Esophagus (tissue), 2 donors: ENCODE results near the gene SHISA7. TPM values are rescaled to one million over a fixed set of nuclear protein-coding genes. Genes with fewer than 3 reads are reported as not detected.

Experiments used
- H3K27ac ChIP-seq, 2 donors: one replicate each; pipeline ENCODE4 v1.5.1; 2013; ENCODE audit warnings: low read depth in 2 of 2, mild to moderate bottlenecking in 2 of 2, inconsistent platforms in 1 of 2, low read length in 1 of 2, moderate library complexity in 1 of 2
- H3K27me3 ChIP-seq, 2 donors: one replicate each; pipeline ENCODE4 v1.6.1; 2013; ENCODE audit warnings: low read length in 2 of 2, control low read depth in 1 of 2, mild to moderate bottlenecking in 1 of 2; ENCODE audit not compliant: insufficient read depth in 2 of 2, control insufficient read depth in 1 of 2
- H3K36me3 ChIP-seq, 2 donors: one replicate each; pipeline ENCODE4 v1.6.1; 2013; ENCODE audit warnings: low read length in 1 of 2; ENCODE audit not compliant: control insufficient read depth in 2 of 2, insufficient read depth in 2 of 2
- H3K4me1 ChIP-seq, 2 donors: one replicate each; pipeline ENCODE4 v1.6.1; 2013; ENCODE audit warnings: low read length in 1 of 2; ENCODE audit not compliant: control insufficient read depth in 2 of 2, insufficient read depth in 2 of 2
- H3K4me3 ChIP-seq, 2 donors: one replicate each; pipeline ENCODE4 v1.5.1; 2013; ENCODE audit warnings: low read length in 2 of 2, mild to moderate bottlenecking in 2 of 2, low read depth in 1 of 2, moderate library complexity in 1 of 2
- H3K9me3 ChIP-seq, 2 donors: one replicate each; pipeline ENCODE4 v1.6.1; 2013; ENCODE audit warnings: mild to moderate bottlenecking in 2 of 2, low read depth in 1 of 2, low read length in 1 of 2, moderate library complexity in 1 of 2; ENCODE audit not compliant: control insufficient read depth in 2 of 2, insufficient read depth in 1 of 2
- WGBS, 2 donors: extraction: QIAGEN DNeasy Blood & Tissue Kit; methylation state at CpG; one replicate each; pipeline ENCODE4 v1.1.7; 2013; 5-methylcytosine and 5-hydroxymethylcytosine counted together
- polyA plus RNA-seq, 2 donors: library from polyadenylated mRNA; stranded (reverse); fragments of 200-250 nt; gene quantifications; one replicate each; pipeline ENCODE4 v1.2.3, GENCODE V29; 2013
- donor health status: healthy with polysubstance abuse.
- donor health status: Bipolar disorder and iron deficiency.

SHISA7 gene
- polyA plus RNA-seq, 2 donors: 0.01 TPM; not detected in 1

DNA sequence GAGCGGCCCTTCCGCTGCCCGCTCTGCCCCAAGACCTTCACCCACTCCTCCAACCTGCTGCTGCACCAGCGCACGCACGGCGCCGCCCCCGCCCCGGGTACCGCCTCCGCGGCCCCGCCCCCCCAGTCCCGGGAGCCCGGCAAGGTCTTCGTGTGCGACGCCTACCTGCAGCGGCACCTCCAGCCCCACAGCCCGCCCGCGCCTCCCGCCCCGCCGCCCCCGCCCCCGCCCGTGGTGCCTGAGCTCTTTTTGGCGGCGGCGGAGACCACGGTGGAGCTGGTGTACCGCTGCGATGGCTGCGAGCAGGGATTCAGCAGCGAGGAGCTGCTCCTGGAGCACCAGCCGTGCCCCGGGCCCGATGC is 38.7 kb upstream of the SHISA7 start:
- peaks cover 4 to 9% of the 10 kb centered on the region in 2 donors for H3K4me1 ChIP-seq
- WGBS, 2 donors: 73 to 86% methylated on average over 35 to 40 of the region's 40 CpGs
- no peaks in the 10 kb centered on the region for H3K27me3 ChIP-seq
- H3K27ac ChIP-seq: no peak overlapping the region
- no peak overlapping the region for H3K4me3 ChIP-seq
- H3K9me3 ChIP-seq: no peaks in the 10 kb centered on the region
- peaks cover 0 to 21% of the 10 kb centered on the region in 2 donors for H3K36me3 ChIP-seq

DNA sequence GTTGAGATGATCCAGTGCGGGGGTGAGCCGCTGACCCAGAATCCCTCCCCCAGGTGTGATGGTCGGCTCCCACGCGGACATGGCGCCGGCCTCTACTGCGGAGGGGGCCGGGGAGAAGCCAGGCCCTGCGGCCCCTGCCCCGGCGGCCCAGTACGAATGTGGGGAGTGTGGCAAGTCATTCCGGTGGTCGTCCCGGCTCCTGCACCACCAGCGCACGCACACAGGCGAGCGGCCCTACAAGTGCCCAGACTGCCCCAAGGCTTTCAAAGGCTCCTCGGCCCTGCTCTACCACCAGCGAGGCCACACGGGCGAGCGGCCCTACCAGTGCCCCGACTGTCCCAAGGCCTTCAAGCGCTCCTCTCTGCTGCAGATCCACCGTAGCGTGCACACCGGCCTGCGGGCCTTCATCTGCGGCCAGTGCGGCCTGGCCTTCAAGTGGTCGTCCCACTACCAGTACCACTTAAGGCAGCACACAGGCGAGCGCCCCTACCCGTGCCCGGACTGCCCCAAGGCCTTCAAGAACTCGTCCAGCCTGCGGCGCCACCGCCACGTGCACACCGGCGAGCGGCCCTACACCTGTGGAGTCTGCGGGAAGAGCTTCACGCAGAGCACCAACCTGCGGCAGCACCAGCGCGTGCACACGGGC is 38.2 kb upstream of the SHISA7 start:
- no peak overlapping the region for H3K27ac ChIP-seq
- peaks cover 4 to 9% of the 10 kb centered on the region in 2 donors for H3K4me1 ChIP-seq
- no peak overlapping the region for H3K4me3 ChIP-seq
- H3K36me3 ChIP-seq: peaks cover 0 to 21% of the 10 kb centered on the region in 2 donors
- no peaks in the 10 kb centered on the region for H3K9me3 ChIP-seq
- 93 to 95% methylated on average over 51 to 52 of the region's 52 CpGs for WGBS, 2 donors
- H3K27me3 ChIP-seq: no peaks in the 10 kb centered on the region

- Histone ChIP-seq H3K4me1 (peaks cover 0 to 16% of the 10 kb centered on the region in 2 donors), H3K4me3 (no peak overlapping the region), H3K27ac (no peak overlapping the region), H3K27me3 (no peaks in the 10 kb centered on the region), H3K36me3 (peaks cover 0 to 21% of the 10 kb centered on the region in 2 donors), H3K9me3 (no peaks in the 10 kb centered on the region)
- 65 to 67% methylated on average over 14 to 15 of the region's 15 CpGs for WGBS, 2 donors
These were observed 36.5 kb upstream of the SHISA7 start for GRCh38 chr19:55479451-55480230.

GRCh38 chr19:55479045-55479444 is 35.9 kb upstream of the SHISA7 start:
- peaks cover 0 to 21% of the 10 kb centered on the region in 2 donors for H3K36me3 ChIP-seq
- WGBS, 2 donors: 81 to 86% methylated on average over 17 of the region's 17 CpGs
- no peak overlapping the region for H3K27ac ChIP-seq
- no peaks in the 10 kb centered on the region for H3K27me3 ChIP-seq
- H3K4me1 ChIP-seq: peaks cover 0 to 10% of the 10 kb centered on the region in 2 donors
- H3K4me3 ChIP-seq: no peak overlapping the region
- H3K9me3 ChIP-seq: no peaks in the 10 kb centered on the region

DNA sequence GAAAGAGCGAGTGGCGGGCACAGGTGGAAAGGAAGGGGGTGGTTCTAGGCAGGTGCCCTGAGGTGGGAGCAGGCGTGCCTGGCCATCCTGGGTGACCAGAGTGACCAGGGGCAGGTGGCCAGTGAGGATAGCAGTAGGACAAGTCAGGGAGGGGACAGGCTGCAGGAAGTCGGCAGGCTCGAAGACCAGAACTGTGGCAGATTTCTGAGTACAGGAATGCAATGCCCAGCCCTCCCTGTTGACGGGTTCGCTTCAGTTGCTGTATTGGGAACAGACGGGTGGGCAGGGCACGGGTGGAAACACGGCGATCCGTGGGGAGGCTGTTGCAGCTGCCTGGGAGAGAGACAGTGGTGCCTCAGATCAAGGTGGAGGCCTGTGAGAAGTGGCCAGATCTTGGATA is 35.3 kb upstream of the SHISA7 start:
- WGBS, 2 donors: 85 to 86% methylated on average over 12 of the region's 12 CpGs
- Histone ChIP-seq H3K4me1 (peaks cover 0 to 8% of the 10 kb centered on the region in 2 donors), H3K27me3 (no peaks in the 10 kb centered on the region), H3K36me3 (peaks cover 0 to 14% of the 10 kb centered on the region in 2 donors), H3K9me3 (no peaks in the 10 kb centered on the region), H3K4me3 (no peak overlapping the region), H3K27ac (no peak overlapping the region)

GRCh38 chr19:55477905-55478304 is 34.8 kb upstream of the SHISA7 start:
- Histone ChIP-seq H3K36me3 (peaks cover 0 to 10% of the 10 kb centered on the region in 2 donors), H3K9me3 (no peaks in the 10 kb centered on the region), H3K4me3 (no peak overlapping the region), H3K27me3 (no peaks in the 10 kb centered on the region), H3K27ac (no peak overlapping the region), H3K4me1 (peaks cover 0 to 8% of the 10 kb centered on the region in 2 donors)
- 86% methylated on average over 13 of the region's 13 CpGs for WGBS, 2 donors

DNA sequence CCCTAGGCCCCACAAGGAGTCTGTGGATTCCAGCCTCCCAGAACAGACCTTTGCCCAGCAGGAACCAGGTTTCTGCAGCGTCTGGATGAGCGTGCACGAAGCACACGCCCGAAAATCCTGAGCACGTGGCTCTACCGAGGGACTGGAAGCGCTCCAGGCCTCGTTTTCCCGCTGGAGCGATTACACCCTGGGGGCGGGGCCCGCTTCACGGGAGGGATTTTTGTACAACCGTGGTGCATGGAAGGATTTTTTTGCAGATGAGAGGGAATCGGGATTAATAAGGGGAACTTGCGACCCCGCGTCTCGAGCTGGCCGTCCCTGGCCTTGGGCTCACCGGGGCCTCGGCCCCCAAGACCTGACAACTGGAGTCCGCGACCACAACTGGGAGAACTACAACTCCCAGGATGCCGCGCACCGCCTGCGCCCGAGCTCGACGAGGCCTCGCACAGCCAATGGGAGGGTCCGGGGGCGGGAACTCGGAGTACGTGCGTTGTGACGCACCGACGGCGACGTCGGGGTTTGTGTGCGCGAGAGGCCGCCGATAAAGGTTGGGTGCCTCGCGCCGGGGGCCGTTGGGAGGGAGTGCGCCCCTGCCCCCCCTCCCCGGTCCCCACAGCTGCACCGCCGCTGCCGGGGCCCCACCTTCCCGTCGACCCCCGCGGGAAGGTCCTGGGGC is 33.1 kb upstream of the SHISA7 start, which contains the start of gene ZNF628:
TSS of gene ZNF628 (plus strand) at position 518 of the 676 bp plus-strand sequence. CDS start 3,294 bp downstream, outside the sequence.
- 1% methylated on average over 50 to 61 of the region's 61 CpGs for WGBS, 2 donors

GRCh38 chr19:55474269-55475265 is 31.5 kb upstream of the SHISA7 start:
- Histone ChIP-seq H3K9me3 (no peaks in the 10 kb centered on the region), H3K36me3 (peaks cover 0 to 4% of the 10 kb centered on the region in 2 donors), H3K27ac (peak overlapping the region in 1 of 2 donors; percentile 26), H3K27me3 (no peaks in the 10 kb centered on the region), H3K4me1 (peaks cover 0 to 8% of the 10 kb centered on the region in 2 donors), H3K4me3 (no peak overlapping the region)
- WGBS, 2 donors: 60 to 77% methylated on average over 19 of the region's 19 CpGs

More for the DNA sequence above, 33.1 kb upstream of the SHISA7 start, which contains the start of gene ZNF628:
- peak within 1 kb of the TSS; percentile 97 to 98 for H3K27ac ChIP-seq
- peaks cover 0 to 4% of the 10 kb centered on the region in 2 donors for H3K36me3 ChIP-seq
- no peaks in the 10 kb centered on the region for H3K9me3 ChIP-seq
- H3K27me3 ChIP-seq: no peaks in the 10 kb centered on the region
- peak within 1 kb of the TSS; percentile 46 to 58 for H3K4me3 ChIP-seq
- H3K4me1 ChIP-seq: peaks cover 0 to 8% of the 10 kb centered on the region in 2 donors
